Ishikawa (cell line): ENCODE results near the gene GALNT6.

Experiments
- CREB1 ChIP-seq: IDR thresholded peaks from 2 replicates; pipeline ENCODE4 v1.6.1; 2012; ENCODE audit warnings: low read depth
- EP300 ChIP-seq: IDR thresholded peaks from 2 replicates; pipeline ENCODE4 v1.6.1; 2012; ENCODE audit warnings: borderline replicate concordance
- TCF12 ChIP-seq: IDR thresholded peaks from 2 replicates; pipeline ENCODE4 v1.6.1; 2012; ENCODE audit warnings: low read depth

DNA sequence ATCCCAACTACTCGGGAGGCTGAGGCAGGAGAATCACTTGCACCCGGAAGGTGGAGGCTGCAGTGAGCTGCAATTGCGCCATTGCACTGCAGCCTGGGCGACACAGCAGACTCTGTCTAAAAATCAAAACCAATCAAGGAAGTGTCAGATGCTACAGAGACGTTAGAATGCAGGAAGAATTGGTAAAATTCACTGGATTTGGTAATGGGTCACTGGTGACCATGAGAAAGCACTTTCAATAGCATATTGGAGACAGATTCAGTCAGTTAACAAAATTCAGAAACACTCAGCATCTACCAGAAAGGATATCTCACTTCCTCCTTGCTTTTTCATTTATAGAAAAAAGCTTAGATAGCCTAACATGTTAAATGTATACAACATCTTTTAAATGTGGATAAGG lies 84.7 kb downstream of the GALNT6 start:
- TF ChIP-seq TCF12 (no peak), CREB1 (no peak), EP300 (no peak)
